GM18867 (cell line): Measurements from ENCODE around the gene VAT1L.

Experiments
- ATAC-seq: cut with Tn5 transposase; IDR thresholded peaks from one replicate; pipeline ENCODE4 v1.9.1; 2021; ENCODE audit warnings: mild to moderate bottlenecking, moderate library complexity; ENCODE audit not compliant: unreplicated experiment

VAT1L gene

GRCh38 chr16:77833921-77834634 is 45.7 kb downstream of the VAT1L start:
- ATAC-seq = no peak

- ATAC-seq = no peak
These were observed 46.5 kb downstream of the VAT1L start for GRCh38 chr16:77834635-77835540.

GRCh38 chr16:77836801-77837200 is 48.4 kb downstream of the VAT1L start:
- no peak for ATAC-seq

GRCh38 chr16:77838597-77839255 is 50.4 kb downstream of the VAT1L start:
- ATAC-seq = no peak

GRCh38 chr16:77840093-77840492 is 51.7 kb downstream of the VAT1L start:
- no peak for ATAC-seq

GRCh38 chr16:77840673-77841501 is 52.5 kb downstream of the VAT1L start:
- no peak for ATAC-seq

- no peak for ATAC-seq
These were observed 53.1 kb downstream of the VAT1L start for GRCh38 chr16:77841502-77841763.

- ATAC-seq = no peak
These were observed 54.1 kb downstream of the VAT1L start for GRCh38 chr16:77842468-77842867.

- no peak for ATAC-seq
These were observed 55.0 kb downstream of the VAT1L start for GRCh38 chr16:77843405-77843804.

GRCh38 chr16:77844801-77845200 is 56.4 kb downstream of the VAT1L start:
- ATAC-seq = no peak

- no peak for ATAC-seq
These were observed 61.4 kb downstream of the VAT1L start for GRCh38 chr16:77849646-77850258.

GRCh38 chr16:77850636-77851333 is 62.4 kb downstream of the VAT1L start:
- ATAC-seq = no peak

- no peak for ATAC-seq
These were observed 64.8 kb downstream of the VAT1L start for GRCh38 chr16:77853161-77853560.

GRCh38 chr16:77856438-77857160 is 68.2 kb downstream of the VAT1L start:
- no peak for ATAC-seq

- ATAC-seq = no peak
These were observed 69.7 kb downstream of the VAT1L start for GRCh38 chr16:77858060-77858459.

GRCh38 chr16:77859493-77860232 is 71.3 kb downstream of the VAT1L start:
- ATAC-seq = no peak

GRCh38 chr16:77860953-77861352 is 72.6 kb downstream of the VAT1L start:
- ATAC-seq = no peak

- ATAC-seq = no peak
These were observed 74.9 kb downstream of the VAT1L start for GRCh38 chr16:77863250-77863649.

GRCh38 chr16:77866752-77867151 is 78.4 kb downstream of the VAT1L start:
- no peak for ATAC-seq
